NCI-H2196 (cell line): ENCODE results near the gene CSRNP3.

ENCODE experiments used
- DNase-seq: peaks from one replicate; lab custom pipeline; 2025; ENCODE audit not compliant: unreplicated experiment; lab: John Stamatoyannopoulos, UW

The CSRNP3 gene, protein sequence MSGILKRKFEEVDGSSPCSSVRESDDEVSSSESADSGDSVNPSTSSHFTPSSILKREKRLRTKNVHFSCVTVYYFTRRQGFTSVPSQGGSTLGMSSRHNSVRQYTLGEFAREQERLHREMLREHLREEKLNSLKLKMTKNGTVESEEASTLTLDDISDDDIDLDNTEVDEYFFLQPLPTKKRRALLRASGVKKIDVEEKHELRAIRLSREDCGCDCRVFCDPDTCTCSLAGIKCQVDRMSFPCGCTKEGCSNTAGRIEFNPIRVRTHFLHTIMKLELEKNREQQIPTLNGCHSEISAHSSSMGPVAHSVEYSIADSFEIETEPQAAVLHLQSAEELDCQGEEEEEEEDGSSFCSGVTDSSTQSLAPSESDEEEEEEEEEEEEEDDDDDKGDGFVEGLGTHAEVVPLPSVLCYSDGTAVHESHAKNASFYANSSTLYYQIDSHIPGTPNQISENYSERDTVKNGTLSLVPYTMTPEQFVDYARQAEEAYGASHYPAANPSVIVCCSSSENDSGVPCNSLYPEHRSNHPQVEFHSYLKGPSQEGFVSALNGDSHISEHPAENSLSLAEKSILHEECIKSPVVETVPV

DNA sequence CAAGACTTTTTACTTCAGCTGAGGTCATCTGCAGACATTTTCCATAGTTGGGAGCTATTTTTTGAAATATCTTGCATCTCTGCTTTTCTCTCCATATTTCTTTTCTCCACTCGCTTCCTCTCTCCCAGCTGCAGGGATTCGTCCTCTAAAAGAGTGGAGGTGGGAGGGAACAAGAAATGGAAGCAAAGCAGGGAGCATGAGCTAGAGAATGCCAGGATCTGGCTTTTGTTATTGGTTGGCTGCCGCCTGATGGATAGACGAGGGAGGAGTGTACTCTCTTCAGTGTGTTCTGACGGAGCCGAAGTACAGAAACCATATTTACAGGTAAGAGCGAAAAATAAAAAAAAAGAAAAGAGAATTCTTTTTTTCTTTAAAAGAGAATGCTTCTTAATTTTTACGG is at the start of gene CSRNP3:
CSRNP3 (plus strand) TSS at position 282 of the 400 bp plus-strand sequence. CDS start 125,368 bp downstream, outside the sequence.
- DNase-seq, result peak; percentile 89

DNA sequence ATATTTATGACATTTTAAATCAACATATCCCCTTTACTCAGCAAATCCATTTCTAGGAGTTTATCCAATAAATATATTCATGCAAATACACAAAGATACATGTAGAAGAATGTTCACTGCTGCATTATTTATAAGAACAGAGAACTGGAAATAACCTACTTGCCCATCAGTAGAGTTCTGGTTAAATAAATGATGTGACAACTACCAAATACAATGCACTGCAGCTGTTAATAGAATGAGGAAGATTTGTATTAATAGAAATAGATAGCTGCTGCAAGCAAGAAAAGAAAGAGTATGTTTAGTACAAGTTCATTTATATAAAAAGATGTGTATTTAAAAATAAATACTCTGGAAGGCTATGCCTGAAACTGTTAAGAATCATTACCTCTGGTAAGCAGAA is 49.3 kb upstream of the CSRNP3 start:
- DNase-seq, result no peak

DNA sequence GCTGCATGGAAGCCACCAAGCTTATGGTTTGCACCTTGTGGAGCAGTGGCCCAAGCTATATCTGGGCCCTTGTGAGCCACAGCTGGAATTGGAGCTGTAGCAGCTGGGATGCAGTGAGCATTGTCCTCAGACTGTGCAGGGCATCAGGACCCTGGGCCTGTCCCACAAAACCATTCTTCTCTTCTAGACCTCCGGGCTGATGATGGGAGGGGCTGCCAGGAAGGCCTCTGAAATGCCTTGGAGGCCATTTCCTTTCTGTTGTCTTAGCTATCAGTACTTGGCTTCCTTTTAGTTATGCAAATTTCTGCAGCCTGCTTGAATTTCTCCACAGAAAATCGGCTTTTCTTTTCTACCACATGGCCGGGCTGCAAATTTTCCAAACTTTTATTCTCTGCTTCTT is 46.4 kb upstream of the CSRNP3 start:
- DNase-seq, result no peak

DNA sequence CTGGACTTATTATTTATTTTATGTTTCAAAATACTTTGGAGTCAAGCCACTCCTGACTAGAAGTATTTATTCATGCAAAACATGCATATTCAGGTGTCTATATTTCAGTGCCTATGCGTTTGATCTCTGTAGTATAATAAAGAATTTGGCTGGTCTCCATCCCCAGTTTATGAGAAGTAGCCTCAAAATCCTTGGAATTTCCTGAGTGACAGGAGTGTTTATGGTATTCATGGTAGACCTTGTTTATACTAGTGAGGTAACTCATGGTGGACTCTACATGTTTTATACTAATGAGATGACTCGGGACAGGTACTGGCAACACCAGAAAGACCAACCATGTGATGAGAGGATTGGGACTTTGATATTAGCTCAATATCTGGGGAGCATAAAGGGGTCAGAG is 43.9 kb upstream of the CSRNP3 start:
- no peak for DNase-seq

DNA sequence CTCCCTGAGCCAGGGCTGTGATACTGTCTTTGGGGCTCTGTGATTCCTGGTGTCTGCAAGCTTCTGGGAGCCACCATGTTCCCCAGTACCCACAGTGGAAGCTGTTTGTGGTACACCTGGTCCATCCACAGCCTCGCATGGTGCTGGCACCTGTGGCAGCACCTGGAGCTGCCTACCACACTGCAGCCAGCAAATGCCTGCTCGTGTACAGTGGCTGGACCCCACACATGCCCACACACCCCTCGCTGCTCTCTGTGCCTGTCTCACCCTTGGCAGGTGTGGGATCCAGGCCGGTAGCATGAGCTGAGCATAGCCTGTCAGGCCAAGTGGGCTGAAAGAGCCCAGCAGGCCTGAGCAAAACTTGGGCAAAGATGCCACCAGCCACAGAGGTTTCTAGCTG is 41.8 kb upstream of the CSRNP3 start:
- DNase-seq, result no peak

DNA sequence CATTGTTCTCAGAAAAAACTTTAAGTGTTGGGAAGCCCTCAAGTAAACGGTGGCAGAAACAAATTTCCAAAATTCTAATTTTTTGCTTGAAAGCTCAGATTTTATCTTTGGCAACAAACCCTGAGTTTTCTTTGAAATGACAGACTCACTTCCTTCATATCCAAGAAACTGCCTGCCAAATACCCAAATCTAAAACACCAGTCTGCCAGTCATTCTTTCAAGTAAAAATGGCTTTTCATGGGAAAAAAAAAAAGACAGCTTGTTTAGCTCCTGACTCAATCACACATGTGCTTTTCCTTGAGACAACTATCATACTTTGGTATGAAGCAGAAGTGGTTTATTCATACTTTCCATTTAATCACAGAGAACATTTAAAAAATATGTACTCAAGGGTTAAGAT is 40.6 kb upstream of the CSRNP3 start:
- DNase-seq, result no peak

DNA sequence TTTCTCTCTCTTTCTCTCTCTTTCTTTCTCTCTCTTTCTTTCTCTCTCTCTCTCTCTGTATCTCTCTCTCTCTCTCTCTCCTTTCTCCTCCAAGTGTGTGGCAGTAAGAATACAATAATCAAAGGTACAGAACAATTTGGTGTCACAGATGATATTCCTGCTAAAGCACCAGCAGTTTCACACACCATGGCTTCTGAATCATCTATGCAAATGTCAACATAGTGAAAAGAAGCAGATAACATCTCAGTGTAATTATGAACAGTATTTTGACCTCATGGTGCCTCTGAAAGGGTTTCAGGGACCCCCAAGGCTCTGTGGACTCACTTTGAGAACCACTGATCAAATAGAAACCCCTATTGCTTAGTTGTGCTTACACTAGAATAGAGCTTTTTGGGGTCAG is 38.5 kb upstream of the CSRNP3 start:
- no peak for DNase-seq

DNA sequence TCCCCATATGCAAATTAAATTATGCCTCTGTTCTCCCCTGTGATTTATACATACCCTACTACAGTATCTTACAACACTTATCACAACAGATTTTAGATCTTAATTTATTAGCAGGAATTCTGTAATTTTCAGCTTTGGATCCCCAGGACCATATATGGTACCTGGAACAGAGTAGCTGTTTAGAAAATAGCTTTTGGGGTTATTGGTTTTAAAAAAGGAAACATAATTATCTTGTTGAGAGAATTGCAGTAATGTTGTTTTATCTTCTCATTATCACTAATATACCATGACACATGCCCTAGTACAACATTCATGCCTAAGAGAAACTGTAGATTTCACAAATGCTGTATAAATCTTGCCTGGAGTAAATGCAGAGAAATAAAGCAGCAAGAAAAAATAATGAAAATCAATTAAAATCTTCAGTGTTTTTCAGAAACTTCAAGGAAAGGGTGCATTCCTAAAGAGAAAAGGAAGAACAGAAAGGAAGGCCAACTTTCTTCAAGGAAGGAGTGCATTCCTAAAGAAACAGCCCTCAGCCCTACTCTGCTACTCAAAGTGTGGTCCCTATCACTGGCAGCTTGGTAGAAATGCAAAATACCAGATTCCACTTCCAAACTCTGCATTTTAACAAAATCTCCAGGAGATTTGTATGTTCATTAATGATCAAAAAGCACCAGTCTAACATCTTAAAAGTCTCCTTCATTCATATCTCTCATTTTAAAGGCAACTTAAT is 37.1 kb upstream of the CSRNP3 start:
- DNase-seq, result no peak

DNA sequence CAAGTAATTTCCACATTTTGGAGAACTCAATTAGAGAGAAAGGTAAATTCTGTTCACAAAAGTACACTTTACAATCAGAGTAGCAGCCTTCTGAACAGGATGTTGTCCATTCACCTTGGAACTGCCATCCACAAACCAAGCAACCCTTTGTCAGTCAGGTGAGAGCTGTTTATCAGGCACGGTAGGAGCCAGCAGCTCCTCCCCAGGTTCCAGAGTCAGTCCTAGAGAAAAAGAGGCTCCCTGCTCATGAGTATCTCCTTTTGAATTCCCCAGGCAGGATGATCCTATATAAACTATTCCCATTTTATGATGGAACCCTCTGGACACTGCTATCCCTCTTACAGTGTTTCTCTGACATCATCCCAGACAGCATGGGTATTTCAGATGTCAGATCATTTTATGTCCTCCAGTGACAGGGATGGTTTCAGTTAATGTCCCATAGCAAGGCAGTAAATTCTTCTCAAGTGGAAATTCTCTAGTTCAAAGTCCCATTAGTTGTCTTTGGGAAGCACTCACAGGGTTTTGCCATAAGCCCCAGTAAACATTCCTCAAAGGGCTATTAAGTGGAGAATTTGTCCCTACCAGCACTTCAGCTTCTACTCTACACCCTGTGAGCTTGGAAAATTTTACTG is 34.5 kb upstream of the CSRNP3 start:
- no peak for DNase-seq

DNA sequence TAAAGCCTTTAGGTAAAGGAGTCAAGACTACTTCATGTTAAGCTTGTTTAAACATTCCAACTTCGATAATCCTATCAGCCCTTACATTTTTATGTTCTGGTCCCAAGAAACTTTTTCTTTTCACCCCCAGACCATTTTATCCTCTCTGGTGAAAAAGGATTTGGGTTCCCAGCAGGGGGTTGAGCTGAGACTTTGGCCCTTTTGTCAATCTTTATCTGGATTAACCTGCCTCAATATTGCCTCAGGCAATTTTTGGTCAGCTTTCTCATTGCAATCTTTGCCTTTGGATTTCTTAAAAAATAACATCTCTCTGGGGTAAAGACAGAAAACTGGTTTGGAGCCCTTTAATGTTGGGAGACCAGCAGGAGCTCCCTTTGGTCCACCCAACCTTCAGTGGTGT is 33.9 kb upstream of the CSRNP3 start:
- DNase-seq, result no peak

DNA sequence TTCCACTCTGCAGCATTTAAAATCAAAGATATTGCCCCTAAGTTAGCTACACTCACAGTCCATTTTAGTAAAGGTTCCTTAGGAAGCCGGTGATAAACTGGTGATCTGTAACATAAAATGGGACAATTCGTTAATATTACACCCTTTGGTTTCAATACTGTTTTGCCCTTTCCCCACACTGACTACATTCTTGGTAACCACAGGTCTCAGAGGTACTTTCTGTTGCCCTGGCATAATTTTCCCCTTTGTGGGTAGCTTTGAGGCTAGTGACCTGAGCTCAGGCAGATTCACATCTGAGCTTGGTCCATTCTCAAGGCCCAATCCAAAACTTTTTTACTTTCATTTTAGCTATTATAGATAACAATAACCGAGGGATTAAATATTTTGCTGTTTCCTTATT is 32.9 kb upstream of the CSRNP3 start:
- no peak for DNase-seq

DNA sequence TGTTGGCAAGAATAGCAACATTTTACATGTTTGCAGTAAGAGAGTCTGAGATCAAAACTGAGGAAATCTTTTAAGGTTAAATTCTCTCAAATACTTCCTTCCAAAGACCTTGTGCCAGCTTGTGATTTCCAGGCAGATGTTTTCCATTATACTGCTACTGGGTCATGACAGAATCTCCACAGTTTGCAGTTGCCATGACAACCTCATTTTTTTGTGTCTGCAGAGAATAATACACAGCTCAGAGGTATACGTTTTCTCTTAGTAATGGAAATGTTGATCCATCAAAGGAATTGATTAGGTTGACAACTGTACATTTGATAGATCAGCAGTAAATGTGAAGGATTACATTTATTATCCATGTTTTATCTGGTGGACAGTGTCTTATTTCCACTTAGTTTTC is 29.1 kb upstream of the CSRNP3 start:
- DNase-seq, result peak; percentile 7

DNA sequence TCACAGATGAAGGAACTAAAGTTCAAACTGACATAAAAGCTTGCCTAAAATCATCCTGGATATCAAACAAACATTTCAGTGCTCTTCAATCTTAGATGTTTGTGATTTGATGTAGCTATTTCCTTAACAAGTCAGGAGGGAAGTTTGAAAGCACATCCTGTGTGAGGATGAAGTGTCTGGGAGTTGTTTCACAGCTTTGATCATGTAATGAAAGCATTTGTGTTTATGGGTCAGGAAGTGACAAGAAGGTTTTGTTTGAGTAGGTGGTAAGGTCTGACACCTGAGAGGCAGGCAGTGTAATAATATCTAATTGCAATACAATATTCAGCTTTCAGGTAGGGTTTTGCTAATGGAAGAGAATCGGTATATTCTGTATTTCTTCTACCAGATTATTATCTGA is 26.0 kb upstream of the CSRNP3 start:
- no peak for DNase-seq

DNA sequence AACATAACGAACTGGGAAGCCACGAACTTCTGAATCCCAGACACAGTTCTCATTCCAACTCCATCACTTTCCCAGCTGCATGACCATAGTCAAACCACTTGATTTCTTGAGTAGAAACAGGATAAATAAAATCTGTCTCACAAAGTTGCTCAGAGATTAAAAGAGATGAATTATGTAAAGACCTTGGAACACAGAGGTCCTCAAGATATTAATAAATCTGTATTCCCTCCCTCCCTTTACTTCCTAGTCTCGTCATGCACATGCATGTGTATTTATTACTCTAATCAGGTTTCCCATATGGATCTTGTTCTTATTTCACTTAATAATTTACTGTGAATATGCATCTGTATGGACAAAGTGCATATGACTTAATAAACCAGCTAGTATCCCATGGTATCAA is 21.1 kb upstream of the CSRNP3 start:
- no peak for DNase-seq

DNA sequence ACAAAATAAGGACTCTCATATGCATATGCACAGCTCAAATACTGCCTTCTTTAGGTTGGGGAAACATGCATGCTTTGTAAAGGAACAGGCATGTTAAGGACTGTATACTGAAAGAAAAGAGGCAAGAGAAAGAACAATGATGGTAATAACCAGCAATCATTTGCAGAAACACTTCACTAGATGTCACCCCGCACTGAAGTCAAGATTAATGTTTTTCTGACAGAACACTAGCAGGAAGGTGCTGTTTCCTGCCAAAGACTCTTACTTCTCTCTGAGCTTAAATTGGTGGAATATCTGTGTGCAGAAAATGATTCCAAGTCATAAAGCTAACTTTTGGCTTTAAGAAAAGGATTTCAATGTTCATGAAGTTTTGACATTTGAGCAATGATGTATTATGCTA is 19.3 kb upstream of the CSRNP3 start:
- no peak for DNase-seq

DNA sequence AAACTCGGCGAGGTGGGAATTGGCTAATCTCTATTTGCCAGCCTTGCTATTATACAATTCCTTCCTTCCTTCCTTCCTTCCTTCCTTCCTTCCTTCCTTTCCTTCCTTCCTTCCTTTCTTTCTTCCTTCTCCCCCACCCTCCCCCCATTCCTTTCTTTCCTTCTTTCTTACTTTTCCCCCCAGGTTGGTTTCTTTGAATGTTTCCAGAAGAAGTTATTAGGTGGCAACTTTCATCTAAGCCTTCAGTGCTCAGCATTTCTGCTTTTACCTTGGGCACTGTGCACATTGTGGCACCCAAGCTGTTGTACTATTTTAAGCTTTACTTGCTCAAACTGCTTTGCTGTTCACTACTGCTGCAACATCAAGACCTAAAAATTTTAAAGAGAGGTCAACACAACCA is 17.2 kb upstream of the CSRNP3 start:
- DNase-seq, result no peak

DNA sequence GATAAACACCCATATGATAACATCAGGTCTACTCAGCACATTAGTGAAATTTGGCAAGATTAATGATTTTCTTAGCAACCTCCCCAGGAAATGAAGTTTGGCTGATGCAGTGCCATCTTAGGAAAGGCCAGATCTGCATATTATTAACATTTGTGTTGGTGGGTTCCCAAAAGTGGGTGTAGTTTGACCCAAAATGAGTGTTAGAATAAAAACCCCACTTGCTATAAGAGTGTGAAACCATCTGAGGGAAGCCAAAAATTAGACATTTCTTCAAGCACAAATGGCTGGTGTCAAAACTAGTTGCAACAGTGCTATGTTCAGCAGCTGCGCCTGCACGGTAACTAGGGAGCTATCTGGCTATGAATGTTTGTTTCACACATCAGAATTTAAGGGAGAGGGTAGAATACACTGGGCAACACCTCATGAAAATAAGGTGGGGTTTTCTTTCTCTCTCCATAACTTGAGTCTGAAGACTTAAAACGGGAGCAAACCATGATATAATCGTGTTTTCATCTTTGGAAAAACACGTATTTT is 15.9 kb upstream of the CSRNP3 start:
- DNase-seq, result no peak

DNA sequence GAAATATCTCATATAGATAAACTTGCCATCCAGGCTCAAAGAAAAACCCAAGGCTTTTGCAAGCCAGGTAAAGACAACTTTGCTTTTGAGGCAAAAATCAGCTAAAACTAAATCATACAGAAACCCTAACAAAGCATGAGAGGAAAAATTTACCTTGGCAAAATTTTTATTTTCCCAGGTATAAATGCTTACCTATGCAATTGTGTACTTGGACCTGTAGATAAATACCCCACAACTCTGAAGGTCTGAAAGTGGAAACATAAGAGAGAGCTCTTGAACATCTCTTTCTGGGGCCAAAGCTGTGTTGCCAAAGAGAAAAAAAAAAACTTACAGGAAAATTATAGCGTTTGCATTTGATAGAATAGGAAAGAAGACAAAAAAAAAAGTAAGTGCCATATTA is 14.6 kb upstream of the CSRNP3 start:
- DNase-seq, result no peak

DNA sequence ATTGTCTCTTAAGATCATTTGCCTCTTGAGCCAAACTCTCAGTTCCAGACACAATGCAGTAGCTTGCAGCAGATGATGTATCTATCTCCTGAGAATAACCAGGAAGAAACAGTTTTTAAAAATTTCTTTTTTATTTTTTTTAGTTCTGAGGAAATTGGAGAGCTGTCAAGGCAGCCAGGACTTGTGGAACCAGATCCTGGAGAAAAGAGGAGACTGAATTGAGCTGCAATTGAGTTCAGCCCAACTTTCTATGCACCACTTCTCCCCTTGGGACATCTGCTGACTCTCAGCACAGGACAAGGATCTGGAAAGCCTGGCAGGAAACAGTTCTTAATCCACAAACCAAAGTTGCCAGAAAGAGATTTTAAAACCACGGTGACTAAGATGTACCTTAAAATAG is 13.5 kb upstream of the CSRNP3 start:
- DNase-seq, result no peak

DNA sequence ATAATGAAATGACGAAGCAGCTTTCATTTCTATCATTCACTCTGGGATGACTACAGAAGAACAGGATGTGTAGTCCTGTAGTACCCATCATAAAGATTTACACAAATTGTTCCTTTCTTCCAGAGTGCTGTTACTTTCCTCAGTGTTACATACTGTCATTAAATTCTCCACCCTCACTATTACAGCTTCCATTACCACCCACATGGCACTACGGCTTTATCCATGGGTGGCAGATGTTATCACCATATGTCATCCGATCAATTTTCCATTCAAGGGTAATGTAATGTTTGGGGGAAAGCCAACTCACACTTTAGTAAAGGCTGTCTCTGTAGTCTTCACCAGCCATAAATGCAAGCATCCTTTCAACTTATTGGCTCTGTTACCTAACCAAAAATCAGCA is 7.1 kb upstream of the CSRNP3 start:
- DNase-seq, result no peak

DNA sequence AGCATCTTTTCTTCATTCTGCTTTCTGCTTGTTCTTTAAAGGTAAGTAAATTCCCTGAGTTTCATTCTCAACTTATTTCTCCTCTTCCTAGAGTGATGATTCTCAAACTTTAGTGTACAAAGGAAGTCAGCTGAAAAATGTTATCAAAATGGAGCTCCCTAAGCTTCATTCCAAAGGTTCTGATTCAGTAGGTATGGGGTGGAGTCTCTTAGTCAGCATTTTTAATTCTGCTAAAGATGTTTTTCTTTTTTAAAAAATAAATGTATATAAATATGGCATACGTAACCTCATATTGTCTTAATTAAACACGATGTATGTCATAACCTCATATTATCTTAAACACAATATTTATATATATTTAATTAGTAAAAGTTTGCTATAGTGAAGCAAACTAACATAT is 3.1 kb upstream of the CSRNP3 start:
- no peak for DNase-seq

DNA sequence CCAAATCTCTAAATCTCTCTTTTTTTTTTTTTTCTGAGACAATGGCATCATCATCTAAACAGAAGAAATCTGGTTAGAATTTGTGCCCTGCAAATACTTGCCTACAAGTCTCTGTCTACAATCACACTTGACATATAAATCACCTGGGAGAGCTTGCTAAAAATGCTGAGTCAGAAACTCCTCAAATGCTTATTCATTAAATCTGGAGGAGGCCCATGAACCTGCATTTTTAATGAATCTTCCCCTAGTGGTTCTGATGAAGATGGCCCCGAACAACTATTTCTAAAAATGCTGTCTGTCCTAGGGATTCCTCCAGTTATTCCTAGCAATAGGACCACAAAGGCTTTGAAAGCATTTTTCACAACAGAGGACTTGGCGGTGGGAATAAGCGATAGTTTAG is 1.6 kb upstream of the CSRNP3 start:
- DNase-seq, result no peak
